Gastrocnemius medialis (tissue), 4 donors: ENCODE measurements around the gene NIT1. TPM values are rescaled to one million over a fixed set of nuclear protein-coding genes. Genes with fewer than 3 reads are reported as not detected.

Source experiments
- ATAC-seq, 2 donors: fragments of 150-250 bp; one replicate each; pipeline ENCODE4 v1.9.1; 2016
- DNase-seq, 2 donors: peaks; one replicate each; pipeline ENCODE4 v3.0.0-alpha.2; 2019
- H3K27ac ChIP-seq, 4 donors: fragments of 200-600 bp; sonication (generic); 1 replicate in 1 of 4; 2 replicates in 3 of 4; pipeline ENCODE4 v1.5.1; 2016 to 2018; ENCODE audit warnings: mild to moderate bottlenecking in 2 of 4, moderate library complexity in 1 of 4
- H3K27me3 ChIP-seq, 3 donors: fragments of 200-600 bp; sonication (generic) in 2 of 3; 1 replicate in 1 of 3; 2 replicates in 2 of 3; pipeline versions ENCODE4 v1.5.1 to v1.6.0; 2016 to 2019; ENCODE audit warnings: mild to moderate bottlenecking in 1 of 3, moderate library complexity in 1 of 3
- H3K36me3 ChIP-seq, 2 donors: fragments of 200-600 bp; sonication (generic) in 1 of 2; one replicate each; pipeline ENCODE4 v1.5.1; 2017 to 2018
- H3K4me1 ChIP-seq, 2 donors: fragments of 200-600 bp; sonication (generic) in 1 of 2; one replicate each; pipeline ENCODE4 v1.5.1; 2016 to 2017; ENCODE audit warnings: mild to moderate bottlenecking in 2 of 2
- H3K4me3 ChIP-seq, 4 donors: fragments of 200-600 bp; sonication (generic) in 3 of 4; 1 replicate in 1 of 4; 2 replicates in 3 of 4; pipeline ENCODE4 v1.5.1; 2016 to 2019; ENCODE audit warnings: mild to moderate bottlenecking in 2 of 4
- H3K9me3 ChIP-seq, 3 donors: fragments of 200-600 bp; sonication (generic) in 2 of 3; 1 replicate in 1 of 3; 2 replicates in 2 of 3; pipeline ENCODE4 v1.5.1; 2016 to 2019
- POLR2A ChIP-seq, 2 donors: fragments of 450-650 bp; IDR thresholded peaks; one replicate each; pipeline ENCODE4 v1.6.1; 2017; ENCODE audit warnings: antibody characterized with exemption in 2 of 2, mild to moderate bottlenecking in 2 of 2, moderate library complexity in 2 of 2
- in situ Hi-C, 4 donors: fragments of 200-750 bp; cut with MboI; loops; one replicate each; pipeline versions ENCODE4 v1.15.0 to v1.8.0; 2017; ENCODE audit warnings: low sequenced_read_pairs in 4 of 4
- intact Hi-C: fragments of 100-400 bp; cut with DNase I; formaldehyde crosslinking; loops from one replicate; pipeline ENCODE4 v1.15.1; 2023; ENCODE audit warnings: low total_unique reads
- total RNA-seq, 4 donors: library from RNA; depleted of rRNA; stranded (reverse); fragments of >200 nt; gene quantifications; one replicate each; pipeline versions ENCODE4 v1.1.0 to v1.2.3, GENCODE V29; 2016
- TF ChIP-seq, protein P1 (sequence below), 5 experiments: fragments of 450-650 bp in 3 of 5; fragments of 200-600 bp in 2 of 5; sonication (generic) in 2 of 5; IDR thresholded peaks in 4 of 5; conservative IDR thresholded peaks in 1 of 5; 1 replicate in 4 of 5; 2 replicates in 1 of 5; pipeline ENCODE4 v1.5.1; 2016 to 2019; ENCODE audit warnings: antibody characterized with exemption in 5 of 5, mild to moderate bottlenecking in 3 of 5, moderate library complexity in 3 of 5

The NIT1 gene, protein sequence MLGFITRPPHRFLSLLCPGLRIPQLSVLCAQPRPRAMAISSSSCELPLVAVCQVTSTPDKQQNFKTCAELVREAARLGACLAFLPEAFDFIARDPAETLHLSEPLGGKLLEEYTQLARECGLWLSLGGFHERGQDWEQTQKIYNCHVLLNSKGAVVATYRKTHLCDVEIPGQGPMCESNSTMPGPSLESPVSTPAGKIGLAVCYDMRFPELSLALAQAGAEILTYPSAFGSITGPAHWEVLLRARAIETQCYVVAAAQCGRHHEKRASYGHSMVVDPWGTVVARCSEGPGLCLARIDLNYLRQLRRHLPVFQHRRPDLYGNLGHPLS
- total RNA-seq, result 10 to 100 TPM; 16.1 to 20.4 (median 17.9) TPM

GRCh38 chr1:161117759-161118581, at the start of gene NIT1, which contains the start of gene PFDN2:
Gene NIT1, plus strand, starts transcription at chr1:161118105. Its CDS starts 72 bp downstream, at chr1:161118177.
Gene PFDN2, minus strand, starts transcription at chr1:161118037. Its CDS starts 11 bp downstream, at chr1:161118026.
- DNase-seq (peak; percentile 76 to 78), ATAC-seq (peak; percentile 84 to 86)
- Histone ChIP-seq H3K4me1 (peaks cover 53% of the 10 kb centered on the region in 2 donors), H3K27ac (peak within 1 kb of the TSS; percentile 90 to 100 (median 98)), H3K9me3 (no peaks in the 10 kb centered on the region), H3K36me3 (peaks cover 0 to 33% of the 10 kb centered on the region in 2 donors), H3K4me3 (peak within 1 kb of the TSS; percentile 83 to 100 (median 99)), H3K27me3 (no peaks in the 10 kb centered on the region)
- in situ Hi-C loops (no loop called here), intact Hi-C loops (loop anchor here (1.0 to 5.0 kb wide), 3 partner anchors 14 to 109 kb away; partner anchors contain the start of genes DEDD, TOMM40L and UFC1)
- TF ChIP-seq, protein P1, sequence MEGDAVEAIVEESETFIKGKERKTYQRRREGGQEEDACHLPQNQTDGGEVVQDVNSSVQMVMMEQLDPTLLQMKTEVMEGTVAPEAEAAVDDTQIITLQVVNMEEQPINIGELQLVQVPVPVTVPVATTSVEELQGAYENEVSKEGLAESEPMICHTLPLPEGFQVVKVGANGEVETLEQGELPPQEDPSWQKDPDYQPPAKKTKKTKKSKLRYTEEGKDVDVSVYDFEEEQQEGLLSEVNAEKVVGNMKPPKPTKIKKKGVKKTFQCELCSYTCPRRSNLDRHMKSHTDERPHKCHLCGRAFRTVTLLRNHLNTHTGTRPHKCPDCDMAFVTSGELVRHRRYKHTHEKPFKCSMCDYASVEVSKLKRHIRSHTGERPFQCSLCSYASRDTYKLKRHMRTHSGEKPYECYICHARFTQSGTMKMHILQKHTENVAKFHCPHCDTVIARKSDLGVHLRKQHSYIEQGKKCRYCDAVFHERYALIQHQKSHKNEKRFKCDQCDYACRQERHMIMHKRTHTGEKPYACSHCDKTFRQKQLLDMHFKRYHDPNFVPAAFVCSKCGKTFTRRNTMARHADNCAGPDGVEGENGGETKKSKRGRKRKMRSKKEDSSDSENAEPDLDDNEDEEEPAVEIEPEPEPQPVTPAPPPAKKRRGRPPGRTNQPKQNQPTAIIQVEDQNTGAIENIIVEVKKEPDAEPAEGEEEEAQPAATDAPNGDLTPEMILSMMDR (IDR thresholded peaks at IDR 0.05 in 4 of 5, conservative IDR thresholded peaks at IDR 0.05 in 1 of 5), result no peak
- peak; percentile 91 to 94 for TF ChIP-seq POLR2A (IDR thresholded peaks at IDR 0.05)

GRCh38 chr1:161068306-161069234, 49.3 kb upstream of the NIT1 start:
- ATAC-seq, result no peak
- peak overlapping the region in 1 of 4 donors; percentile 34 for H3K27ac ChIP-seq
- in situ Hi-C loops (no loop called here), intact Hi-C loops (no loop called here)
- no peaks in the 10 kb centered on the region for H3K9me3 ChIP-seq
- H3K4me1 ChIP-seq, result no peaks in the 10 kb centered on the region
- DNase-seq, result peak; percentile 37 to 49
- H3K27me3 ChIP-seq, result peaks cover 0 to 10% (median 0%) of the 10 kb centered on the region in 3 donors
- H3K36me3 ChIP-seq, result no peaks in the 10 kb centered on the region
- TF ChIP-seq, protein P1 (IDR thresholded peaks at IDR 0.05 in 4 of 5, conservative IDR thresholded peaks at IDR 0.05 in 1 of 5), result no peak
- TF ChIP-seq POLR2A (IDR thresholded peaks at IDR 0.05), result no peak
- peak overlapping the region in 1 of 4 donors; percentile 41 for H3K4me3 ChIP-seq

GRCh38 chr1:161069241-161069640, 48.7 kb upstream of the NIT1 start:
- in situ Hi-C loops, result no loop called here
- intact Hi-C loops, result no loop called here
- Histone ChIP-seq H3K9me3 (no peaks in the 10 kb centered on the region), H3K27ac (peak overlapping the region in 2 of 4 donors; percentile 9 to 34), H3K4me3 (peak overlapping the region in 1 of 4 donors; percentile 41), H3K36me3 (no peaks in the 10 kb centered on the region), H3K4me1 (no peaks in the 10 kb centered on the region), H3K27me3 (peaks cover 0 to 10% (median 0%) of the 10 kb centered on the region in 3 donors)
- ATAC-seq (no peak), DNase-seq (no peak)
- TF ChIP-seq, protein P1 (IDR thresholded peaks at IDR 0.05 in 4 of 5, conservative IDR thresholded peaks at IDR 0.05 in 1 of 5), result no peak
- TF ChIP-seq POLR2A (IDR thresholded peaks at IDR 0.05), result no peak

GRCh38 chr1:161069731-161070270, 48.1 kb upstream of the NIT1 start, which contains the start of gene ARHGAP30:
Gene ARHGAP30, minus strand, starts transcription at chr1:161069891. Its CDS starts 267 bp downstream, at chr1:161069624.
- intact Hi-C loops (no loop called here), in situ Hi-C loops (no loop called here)
- ATAC-seq (peak in 1 of 2 donors; percentile 31), DNase-seq (peak; percentile 29 to 62)
- peak in 1 of 2 donors; percentile 25 for TF ChIP-seq POLR2A (IDR thresholded peaks at IDR 0.05)
- TF ChIP-seq, protein P1 (IDR thresholded peaks at IDR 0.05 in 4 of 5, conservative IDR thresholded peaks at IDR 0.05 in 1 of 5), result no peak
- Histone ChIP-seq H3K4me3 (peak within 1 kb of the TSS in 1 of 4 donors; percentile 41), H3K9me3 (no peaks in the 10 kb centered on the region), H3K27me3 (peaks cover 0 to 7% (median 0%) of the 10 kb centered on the region in 3 donors), H3K4me1 (no peaks in the 10 kb centered on the region), H3K36me3 (no peaks in the 10 kb centered on the region), H3K27ac (peak within 1 kb of the TSS in 2 of 4 donors; percentile 9 to 34)
